Brain pericyte (primary cell): ENCODE measurements around the gene CHST11.
A peak's percentile ranks its signal among the peaks of the same experiment; 100 is the strongest.

Source experiments
- DNase-seq: peaks from one replicate; pipeline ENCODE4 v3.0.0-alpha.2; 2012; ENCODE audit warnings: low read depth, low spot score

CHST11 gene

DNA sequence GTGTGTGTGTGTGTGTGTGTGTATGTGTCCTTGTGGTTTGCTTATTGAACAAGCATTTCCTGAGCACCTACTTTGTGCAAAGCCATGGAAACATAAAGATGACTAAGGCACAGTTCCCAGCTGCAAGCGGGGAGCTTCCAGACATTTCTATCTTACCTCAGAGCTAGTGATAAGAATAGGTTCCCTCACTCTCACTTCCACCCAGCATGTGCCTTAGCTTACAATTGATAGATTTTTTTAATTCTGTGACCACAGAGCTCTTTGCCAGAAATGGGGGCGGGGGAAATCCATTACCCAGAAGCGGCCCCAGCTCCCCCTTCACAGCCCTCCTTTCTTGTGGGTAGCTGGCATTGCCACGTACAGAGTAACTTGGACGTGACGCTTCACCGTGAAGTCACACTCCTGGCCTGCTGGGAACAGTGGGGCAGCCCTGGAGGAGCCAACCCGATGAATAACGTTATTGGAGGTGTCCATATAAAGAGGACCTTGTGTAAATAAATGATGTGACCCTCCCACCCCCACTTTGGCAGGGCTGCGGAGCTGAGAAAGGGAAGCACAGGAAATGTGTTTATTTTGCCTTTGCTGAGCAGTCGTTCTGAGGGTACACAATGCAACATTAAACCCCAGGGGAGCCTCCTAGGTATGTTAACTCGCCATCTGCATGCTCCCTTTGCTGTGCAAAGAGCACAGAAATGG lies 238.9 kb downstream of the CHST11 start:
- peak; percentile 87 for DNase-seq

DNA sequence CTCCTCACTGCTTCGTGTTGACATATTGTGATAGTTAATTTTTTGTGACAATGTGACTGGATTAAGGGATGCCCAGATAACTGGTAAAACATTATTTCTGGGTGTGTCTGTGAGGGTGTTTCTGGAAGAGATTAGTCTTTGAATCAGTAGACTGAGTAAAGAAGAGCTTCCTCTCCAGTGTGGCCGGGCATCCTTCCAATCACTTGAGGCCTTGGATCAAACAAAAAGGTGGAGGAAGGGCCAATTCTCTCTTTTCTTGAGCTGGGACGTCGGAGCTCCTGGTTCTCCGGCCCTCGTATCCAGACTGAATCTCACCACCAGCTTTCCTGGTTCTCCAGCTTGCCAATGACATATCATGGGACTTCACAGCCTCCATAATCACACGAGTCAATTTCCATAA lies 240.4 kb downstream of the CHST11 start:
- no peak for DNase-seq

DNA sequence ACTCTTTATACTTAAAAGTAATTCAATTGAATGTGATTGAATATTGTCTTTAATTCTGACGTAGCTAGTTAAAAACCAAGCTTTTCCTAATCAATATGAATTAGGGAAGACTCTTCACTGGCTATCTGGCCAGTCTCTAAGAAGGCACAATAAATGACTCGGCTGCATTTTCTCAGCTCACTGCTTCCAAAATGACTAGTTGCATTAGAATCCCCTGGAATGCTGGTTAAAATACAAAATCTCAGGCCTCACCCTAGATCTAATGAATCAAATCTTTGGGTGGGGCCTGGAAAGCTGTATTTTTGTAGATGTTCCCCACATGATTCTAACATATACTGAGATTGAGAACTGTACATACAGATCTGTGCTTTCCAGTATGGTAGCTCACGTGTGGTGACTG lies 242.1 kb downstream of the CHST11 start:
- DNase-seq = no peak

- DNase-seq = no peak
Observed at GRCh38 chr12:104699489-104700190, 242.9 kb downstream of the CHST11 start.

DNA sequence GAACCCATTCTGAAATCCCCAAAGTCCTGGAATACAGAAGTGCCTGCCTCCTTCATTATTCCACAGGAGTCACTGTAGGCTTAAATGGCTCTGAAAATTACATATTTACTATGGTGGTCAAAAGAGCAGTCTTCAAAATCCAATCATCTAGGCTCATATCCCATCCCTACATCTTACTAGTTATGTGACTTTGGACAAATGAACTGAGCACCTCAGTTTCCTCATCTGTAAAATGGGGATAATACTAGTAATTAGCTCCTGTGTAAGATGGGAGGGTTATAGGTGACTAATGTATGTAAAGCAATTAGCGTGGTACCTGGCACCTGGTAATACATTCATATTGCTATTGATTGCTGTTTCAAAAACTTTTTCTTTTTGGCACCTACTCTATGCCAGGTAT lies 243.6 kb downstream of the CHST11 start:
- no peak for DNase-seq

DNA sequence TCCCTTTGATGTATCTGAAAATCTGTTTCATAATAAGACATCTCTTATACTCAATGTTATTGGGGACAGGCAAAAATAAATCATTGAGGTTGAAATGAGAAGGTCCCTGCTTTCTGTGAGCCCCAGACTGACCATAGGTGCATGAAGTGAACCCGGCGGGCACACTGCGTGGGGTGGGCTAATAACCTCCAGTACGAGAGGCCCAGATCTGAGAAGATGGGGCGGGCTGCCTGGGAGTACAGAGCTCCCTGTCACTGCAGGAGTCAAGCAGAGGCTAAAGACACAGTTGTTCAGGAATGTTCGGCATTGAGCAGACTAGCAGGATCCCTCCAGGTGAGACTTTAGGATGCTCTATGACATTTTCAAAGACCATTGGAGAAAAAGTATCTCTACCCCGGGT lies 244.6 kb downstream of the CHST11 start:
- no peak for DNase-seq

GRCh38 chr12:104701756-104702155 lies 245.0 kb downstream of the CHST11 start:
- DNase-seq = no peak

- DNase-seq = no peak
Observed at GRCh38 chr12:104702565-104703139, 245.9 kb downstream of the CHST11 start.

- DNase-seq = no peak
Observed at GRCh38 chr12:104703372-104703771, 246.6 kb downstream of the CHST11 start.

- no peak for DNase-seq
Observed at GRCh38 chr12:104704224-104704779, 247.6 kb downstream of the CHST11 start.

- DNase-seq = no peak
Observed at GRCh38 chr12:104707194-104707593, 250.4 kb downstream of the CHST11 start.

DNA sequence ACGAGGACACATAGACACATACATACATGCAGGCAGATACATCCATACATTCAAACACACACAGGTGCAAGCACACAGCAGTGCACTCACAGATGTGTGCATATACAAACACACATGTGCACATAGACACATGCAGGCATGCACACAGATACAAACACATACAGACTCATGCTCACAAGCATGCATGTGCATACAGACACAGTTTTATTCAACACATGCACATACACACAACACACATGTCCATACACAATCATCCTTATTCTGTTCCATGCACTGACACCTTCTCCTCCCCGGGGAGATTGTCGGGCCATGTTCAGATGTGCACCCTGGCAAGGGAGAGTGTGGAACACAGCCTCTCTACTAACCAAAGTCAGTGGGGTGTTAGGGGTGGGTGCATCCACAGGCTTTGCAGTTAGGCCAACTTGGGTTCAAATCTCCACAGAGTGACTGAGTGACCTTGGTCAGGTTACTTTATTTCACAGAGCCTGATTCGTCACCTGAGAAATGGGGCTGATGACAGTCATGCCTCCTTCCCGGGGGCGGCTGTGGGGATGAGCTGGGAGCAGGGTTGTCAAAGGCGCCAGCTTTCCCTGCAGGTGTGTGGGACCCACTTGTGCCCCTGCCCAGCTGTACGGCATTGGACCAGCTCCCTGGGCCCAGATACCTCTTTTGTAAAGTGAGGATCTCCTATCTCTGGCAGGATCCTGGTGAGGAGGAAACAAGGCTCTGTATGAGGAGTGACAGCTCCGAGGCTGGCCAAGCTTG lies 251.2 kb downstream of the CHST11 start:
- DNase-seq = no peak

- DNase-seq = no peak
Observed at GRCh38 chr12:104708891-104709290, 252.1 kb downstream of the CHST11 start.

DNA sequence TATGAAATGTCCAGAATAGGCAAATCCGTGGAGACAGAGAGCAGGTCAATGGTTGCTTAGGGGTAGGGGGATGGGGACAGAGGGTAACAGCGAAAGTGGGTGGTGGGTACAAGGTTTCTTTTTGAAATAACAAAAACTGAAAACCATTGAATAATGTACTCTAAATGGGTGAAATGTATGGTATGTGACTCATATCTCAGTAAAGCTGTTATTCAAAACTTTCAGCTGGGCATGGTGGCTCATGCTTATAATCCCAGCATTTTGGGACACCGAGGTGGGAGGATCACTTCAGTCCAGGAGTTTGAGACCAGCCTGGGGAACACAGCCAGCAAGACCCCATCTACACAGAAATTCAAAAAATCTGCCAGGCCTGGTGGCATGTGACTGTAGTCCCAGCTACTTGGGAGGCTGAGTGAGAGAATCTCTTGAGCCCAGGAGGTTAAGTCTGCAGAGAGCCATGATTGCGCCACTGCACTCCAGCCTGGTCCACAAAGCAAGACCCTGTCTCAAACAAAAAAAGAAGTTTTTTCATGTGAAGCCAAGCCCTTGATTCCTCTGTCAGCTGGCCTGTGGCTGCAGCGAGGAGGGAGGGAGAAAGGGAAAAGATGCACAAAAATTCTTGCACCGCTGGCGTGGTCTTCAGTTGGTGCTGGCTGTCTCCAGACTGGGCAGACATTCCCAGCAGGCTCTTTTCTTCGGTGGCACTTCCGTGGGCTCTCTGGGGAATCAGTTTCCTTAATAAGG lies 253.1 kb downstream of the CHST11 start:
- DNase-seq = no peak

DNA sequence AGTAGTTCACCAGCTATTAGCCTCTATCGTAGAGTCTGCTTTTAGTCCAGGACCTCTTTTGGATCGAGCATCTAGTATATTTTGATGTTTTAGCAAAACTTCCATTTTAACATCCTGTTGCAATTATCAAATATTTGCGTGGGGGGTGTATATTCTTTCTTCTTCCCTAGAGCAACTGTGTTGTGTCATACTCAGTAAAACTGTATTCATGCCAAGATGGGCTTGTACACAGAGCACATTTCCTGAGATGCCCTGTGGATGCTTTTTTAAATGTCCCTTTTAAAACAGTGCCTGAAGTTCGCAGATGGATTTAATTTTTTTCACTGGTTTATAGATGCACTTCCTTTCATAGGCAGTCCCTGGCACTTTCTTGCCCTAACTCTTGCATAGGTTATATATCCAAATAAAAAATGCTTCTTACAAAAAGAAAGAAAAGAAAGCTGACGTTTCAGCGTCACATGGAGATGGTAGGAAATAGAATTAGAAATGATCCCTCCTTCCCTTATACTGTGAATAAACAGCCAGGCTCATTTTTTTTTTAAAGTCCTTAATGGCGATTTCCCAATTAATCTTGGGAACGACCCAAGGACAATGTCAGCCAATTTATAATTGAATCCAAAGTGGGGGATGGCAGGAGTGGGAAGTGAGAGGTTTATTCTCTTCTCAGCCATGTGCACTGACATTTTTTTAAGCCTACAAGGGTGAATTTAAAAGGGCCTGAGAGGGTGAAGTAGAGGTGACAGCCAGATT lies 254.4 kb downstream of the CHST11 start:
- DNase-seq = no peak

DNA sequence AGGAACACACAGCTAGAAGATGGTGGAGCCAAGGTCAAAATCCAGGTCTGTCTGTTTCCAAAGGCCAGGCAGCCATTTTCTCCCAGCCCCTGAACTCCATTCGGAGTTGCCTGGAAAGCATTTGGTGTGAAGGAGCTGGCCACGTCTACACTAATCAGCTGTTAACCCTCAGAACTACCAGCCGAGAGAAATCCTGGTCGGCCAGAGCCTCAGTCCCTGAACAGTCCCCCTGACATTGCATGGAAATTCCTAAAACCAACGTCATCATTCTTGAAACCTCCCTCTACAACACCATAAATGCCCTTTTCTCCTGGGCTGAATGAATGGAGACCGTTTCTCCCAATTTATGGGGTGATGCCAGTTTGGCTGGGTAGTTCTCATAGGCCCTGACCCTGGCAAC lies 255.7 kb downstream of the CHST11 start:
- DNase-seq = no peak

- DNase-seq = no peak
Observed at GRCh38 chr12:104712968-104713367, 256.2 kb downstream of the CHST11 start.

DNA sequence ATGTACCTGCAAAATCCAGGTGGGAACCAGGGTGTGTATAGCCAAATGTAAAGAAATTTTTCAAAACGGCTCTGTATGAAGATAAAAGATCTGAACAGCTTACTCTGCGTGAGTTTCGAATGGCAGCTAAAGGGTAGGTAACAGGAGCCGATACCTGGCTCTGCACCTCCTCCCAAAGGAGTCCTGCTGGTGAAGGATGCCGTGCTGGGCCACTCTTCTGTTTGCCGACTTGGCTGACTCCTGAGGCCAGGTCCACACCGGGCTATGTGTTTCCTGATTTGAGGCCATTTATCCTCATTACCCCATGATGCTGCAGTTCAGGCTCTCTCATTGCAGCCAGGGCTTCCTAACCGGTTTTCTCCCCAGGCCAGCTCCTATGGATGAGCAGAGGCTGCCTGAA lies 256.7 kb downstream of the CHST11 start:
- no peak for DNase-seq

GRCh38 chr12:104714369-104714768 lies 257.6 kb downstream of the CHST11 start:
- no peak for DNase-seq

DNA sequence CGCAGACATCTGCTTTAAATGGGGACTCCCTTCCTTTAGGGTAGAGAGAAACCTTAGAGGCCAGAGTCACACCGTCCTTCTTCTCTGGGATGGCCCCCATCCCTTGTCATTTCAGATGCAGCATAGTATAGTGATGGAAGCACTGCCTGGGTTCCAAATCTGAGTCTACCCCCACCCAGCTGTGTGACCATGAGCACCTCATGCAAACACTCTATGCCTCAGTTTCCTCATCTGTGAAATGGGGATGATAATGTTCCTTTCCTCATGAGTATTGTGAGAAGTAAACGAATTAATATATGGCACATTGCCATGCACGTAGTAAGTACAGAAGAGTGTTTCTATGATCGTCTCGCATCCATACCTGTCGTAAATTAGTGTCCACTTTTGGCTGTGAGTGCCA lies 259.4 kb downstream of the CHST11 start:
- no peak for DNase-seq
